ENCODE results near the gene GABRR1. TPM values are rescaled to one million over a fixed set of nuclear protein-coding genes. Genes with fewer than 3 reads are reported as not detected.
"Not testable (repeated sequence)": the region's sequence is repeated elsewhere in the genome, so short reads cannot be mapped to it uniquely, and the experiment has no call there.

Gene GABRR1
- total RNA-seq, 1 donor from 2014 or later, result not detected

- Histone ChIP-seq H3K36me3 (no peaks in the 10 kb centered on the region), H3K4me1 (no peaks in the 10 kb centered on the region), H3K4me3 (no peak overlapping the region), H3K9me3 (no peaks in the 10 kb centered on the region), H3K27me3 (no peaks in the 10 kb centered on the region), H3K27ac (no peak overlapping the region)
- no peak for DNase-seq (ENCODE audit: extremely low spot score in 2 of 2)
- TF ChIP-seq POLR2AphosphoS5 (IDR thresholded peaks at IDR 0.05; ENCODE audit: insufficient read depth in 1 of 2, low read depth in 1 of 2) (no peak), CTCF (IDR thresholded peaks at IDR 0.05) (no peak), POLR2A (IDR thresholded peaks at IDR 0.05) (no peak)
- intact Hi-C loops (cut with DNase I), result no loop called here
Observed at GRCh38 chr6:89133981-89134380, 83.2 kb downstream of the GABRR1 start.

- H3K36me3 ChIP-seq, result no peaks in the 10 kb centered on the region
- no peaks in the 10 kb centered on the region for H3K9me3 ChIP-seq
- H3K4me1 ChIP-seq, result no peaks in the 10 kb centered on the region
- H3K27me3 ChIP-seq, result no peaks in the 10 kb centered on the region
- no peak overlapping the region for H3K4me3 ChIP-seq
- no peak overlapping the region for H3K27ac ChIP-seq
- TF ChIP-seq CTCF (IDR thresholded peaks at IDR 0.05), result no peak
- intact Hi-C loops (cut with DNase I), result no loop called here
- DNase-seq (ENCODE audit: extremely low spot score in 2 of 2), result no peak
Observed at GRCh38 chr6:89132057-89132456, 85.1 kb downstream of the GABRR1 start.

GRCh38 chr6:89131599-89131998 is 85.6 kb downstream of the GABRR1 start:
- Histone ChIP-seq H3K36me3 (no peaks in the 10 kb centered on the region), H3K4me3 (no peak overlapping the region), H3K4me1 (no peaks in the 10 kb centered on the region), H3K9me3 (no peaks in the 10 kb centered on the region), H3K27me3 (no peaks in the 10 kb centered on the region), H3K27ac (no peak overlapping the region)
- no peak for TF ChIP-seq POLR2A (IDR thresholded peaks at IDR 0.05)
- no peak for TF ChIP-seq CTCF (IDR thresholded peaks at IDR 0.05)
- no peak for TF ChIP-seq POLR2AphosphoS5 (IDR thresholded peaks at IDR 0.05; ENCODE audit: insufficient read depth in 1 of 2, low read depth in 1 of 2)
- intact Hi-C loops (cut with DNase I), result no loop called here
- DNase-seq (ENCODE audit: extremely low spot score in 2 of 2), result no peak

GRCh38 chr6:89128256-89128671 is 88.9 kb downstream of the GABRR1 start:
- H3K36me3 ChIP-seq; H3K4me1 ChIP-seq; H3K9me3 ChIP-seq; H3K27me3 ChIP-seq; H3K4me3 ChIP-seq; H3K27ac ChIP-seq; intact Hi-C loops (cut with DNase I); DNase-seq (ENCODE audit: extremely low spot score in 2 of 2): not testable (repeated sequence)

Other genes starting within 250 kb of the GABRR1 start
- 289 TPM for gene PNRC1, start 136.6 kb downstream of the GABRR1 start, total RNA-seq
- 0.25 TPM for gene SRSF12, start 99.3 kb downstream of the GABRR1 start, total RNA-seq
- gene PM20D2, start 71.3 kb downstream of the GABRR1 start, total RNA-seq, result 14.0 TPM
- gene GABRR2, start 97.9 kb upstream of the GABRR1 start, total RNA-seq, result 1.5 TPM
- gene UBE2J1, start 135.4 kb upstream of the GABRR1 start, total RNA-seq, result 23.8 TPM
- gene RRAGD, start 194.9 kb upstream of the GABRR1 start, total RNA-seq, result 6.4 TPM
- 13.3 TPM for gene ANKRD6, start 215.8 kb upstream of the GABRR1 start, total RNA-seq

All from vagina (tissue), 2 donors.